Measurements from ENCODE around the gene TARBP2. TPM values are rescaled to one million over a fixed set of nuclear protein-coding genes. Genes with fewer than 3 reads are reported as not detected.

The TARBP2 gene
- total RNA-seq, 6 experiments from 2014 or later, result 35.1 to 41.7 (median 37.1) TPM

DNA sequence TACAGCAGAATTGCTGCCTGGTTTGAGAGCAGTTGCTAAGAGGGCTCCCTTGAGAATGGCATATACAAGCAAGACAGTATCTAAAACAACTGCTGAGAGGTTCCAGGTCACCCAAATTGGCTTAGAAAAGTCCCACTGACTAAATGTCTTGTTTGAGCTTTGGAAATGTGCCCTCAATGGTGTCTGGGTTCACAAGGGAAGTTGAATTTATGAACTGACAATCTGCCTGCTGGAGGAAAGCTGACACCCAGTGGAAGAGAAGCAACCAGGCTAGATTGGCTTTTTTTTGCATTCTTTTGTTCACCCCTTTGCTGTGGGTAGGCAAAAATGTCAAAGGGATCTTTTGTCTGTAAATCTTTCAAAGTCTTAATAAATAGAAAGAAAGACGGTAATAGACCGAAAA lies 50.8 kb downstream of the TARBP2 start:
- no peak; the same call in 1 of the 2 replicates for TF ChIP-seq CTCF (IDR thresholded peaks at IDR 0.05)
- Mint-ChIP-seq H3K27ac (no peak overlapping the region), H3K36me3 (ENCODE audit: low read depth) (peaks cover 17% of the 10 kb centered on the region), H3K9me3 (no peaks in the 10 kb centered on the region), H3K4me3 (no peak overlapping the region), H3K27me3 (ENCODE audit: insufficient read depth) (no peaks in the 10 kb centered on the region; the same call in 1 of the 2 replicates), H3K4me1 (ENCODE audit: low read depth) (peaks cover 7% of the 10 kb centered on the region; the same call in 1 of the 2 replicates)
- no peak for DNase-seq

GRCh38 chr12:53552361-53553327 lies 51.6 kb downstream of the TARBP2 start:
- no peak for TF ChIP-seq CTCF (IDR thresholded peaks at IDR 0.05)
- H3K27me3 Mint-ChIP-seq (ENCODE audit: insufficient read depth), result no peaks in the 10 kb centered on the region; the same call in 1 of the 2 replicates
- H3K4me3 Mint-ChIP-seq, result no peak overlapping the region
- H3K36me3 Mint-ChIP-seq (ENCODE audit: low read depth), result peaks cover 17% of the 10 kb centered on the region
- DNase-seq, result no peak
- no peak overlapping the region for H3K27ac Mint-ChIP-seq
- H3K4me1 Mint-ChIP-seq (ENCODE audit: low read depth), result peaks cover 11% of the 10 kb centered on the region
- H3K9me3 Mint-ChIP-seq, result no peaks in the 10 kb centered on the region

Other genes starting within 250 kb of the TARBP2 start
- gene ESPL1, start 233.0 kb upstream of the TARBP2 start, total RNA-seq (2021; fragmentation: NEBNext Ultra II Directional; extraction: Animal tissue kit (Norgen Biotek cat#: 25700)), result 10 to 100 TPM in 5 of 6 experiments, 1 to 10 TPM in 1; 7.0 to 16.1 (median 14.1) TPM
- gene PFDN5, start 205.7 kb upstream of the TARBP2 start, total RNA-seq (2021; fragmentation: NEBNext Ultra II Directional; extraction: Animal tissue kit (Norgen Biotek cat#: 25700)), result 100 to 1,000 TPM; 502 to 568 (median 534) TPM
- 10 to 100 TPM; 59.8 to 76.0 (median 68.3) TPM for gene MYG1, start 201.6 kb upstream of the TARBP2 start, total RNA-seq (2021; fragmentation: NEBNext Ultra II Directional; extraction: Animal tissue kit (Norgen Biotek cat#: 25700))
- 10 to 100 TPM; 44.0 to 63.5 (median 54.0) TPM for gene AAAS, start 179.7 kb upstream of the TARBP2 start, total RNA-seq (2021; fragmentation: NEBNext Ultra II Directional; extraction: Animal tissue kit (Norgen Biotek cat#: 25700))
- gene SP7, start 164.9 kb upstream of the TARBP2 start, total RNA-seq (2021; fragmentation: NEBNext Ultra II Directional; extraction: Animal tissue kit (Norgen Biotek cat#: 25700)), result not detected
- gene SP1, start 121.1 kb upstream of the TARBP2 start, total RNA-seq (2021; fragmentation: NEBNext Ultra II Directional; extraction: Animal tissue kit (Norgen Biotek cat#: 25700)), result 10 to 100 TPM; 38.2 to 51.8 (median 43.5) TPM
- gene AMHR2, start 77.4 kb upstream of the TARBP2 start, total RNA-seq (2021; fragmentation: NEBNext Ultra II Directional; extraction: Animal tissue kit (Norgen Biotek cat#: 25700)), result not detected
- 100 to 1,000 TPM; 122 to 188 (median 165) TPM for gene PRR13, start 59.5 kb upstream of the TARBP2 start, total RNA-seq (2021; fragmentation: NEBNext Ultra II Directional; extraction: Animal tissue kit (Norgen Biotek cat#: 25700))
- gene PCBP2, start 49.2 kb upstream of the TARBP2 start, total RNA-seq (2021; fragmentation: NEBNext Ultra II Directional; extraction: Animal tissue kit (Norgen Biotek cat#: 25700)), result 100 to 1,000 TPM; 763 to 969 (median 874) TPM
- 10 to 100 TPM; 21.2 to 26.5 (median 23.5) TPM for gene MAP3K12, start 1.8 kb upstream of the TARBP2 start, total RNA-seq (2021; fragmentation: NEBNext Ultra II Directional; extraction: Animal tissue kit (Norgen Biotek cat#: 25700))
- not detected for gene NPFF, start 6.2 kb downstream of the TARBP2 start, total RNA-seq (2021; fragmentation: NEBNext Ultra II Directional; extraction: Animal tissue kit (Norgen Biotek cat#: 25700))
- 10 to 100 TPM; 23.6 to 32.1 (median 29.8) TPM for gene ATF7, start 125.1 kb downstream of the TARBP2 start, total RNA-seq (2021; fragmentation: NEBNext Ultra II Directional; extraction: Animal tissue kit (Norgen Biotek cat#: 25700))
- 100 to 1,000 TPM; 257 to 366 (median 308) TPM for gene ATP5MC2, start 174.8 kb downstream of the TARBP2 start, total RNA-seq (2021; fragmentation: NEBNext Ultra II Directional; extraction: Animal tissue kit (Norgen Biotek cat#: 25700))
- 10 to 100 TPM; 77.3 to 99.3 (median 87.2) TPM for gene CALCOCO1, start 226.2 kb downstream of the TARBP2 start, total RNA-seq (2021; fragmentation: NEBNext Ultra II Directional; extraction: Animal tissue kit (Norgen Biotek cat#: 25700))